ENCODE data around the gene ZNF839.
"Not testable (repeated sequence)": the region's sequence is repeated elsewhere in the genome, so short reads cannot be mapped to it uniquely, and the experiment has no call there.

Gene ZNF839

GRCh38 chr14:102335163-102335562, 15.6 kb downstream of the ZNF839 start:
- Histone ChIP-seq H3K27me3 (ENCODE audit: control insufficient read depth in 2 of 2, insufficient read depth in 2 of 2, low read length in 2 of 2) (no peaks in the 10 kb centered on the region), H3K36me3 (ENCODE audit: control insufficient read depth in 2 of 2, insufficient read depth in 2 of 2, low read length in 2 of 2) (peaks cover 18 to 29% of the 10 kb centered on the region in 2 donors), H3K27ac (ENCODE audit: low read depth in 2 of 2, low read length in 2 of 2) (no peak overlapping the region), H3K9ac (ENCODE audit: low read depth in 1 of 2, low read length in 2 of 2) (no peak overlapping the region), H3K4me3 (ENCODE audit: low read length in 2 of 2) (no peak overlapping the region), H3K4me1 (ENCODE audit: control insufficient read depth in 2 of 2, insufficient read depth in 2 of 2, low read length in 2 of 2) (no peaks in the 10 kb centered on the region), H3K9me3 (ENCODE audit: control insufficient read depth in 2 of 2, low read length in 2 of 2) (no peaks in the 10 kb centered on the region)

- H3K4me1 ChIP-seq (ENCODE audit: control insufficient read depth in 2 of 2, insufficient read depth in 2 of 2, low read length in 2 of 2): no peaks in the 10 kb centered on the region
- peaks cover 37 to 39% of the 10 kb centered on the region in 2 donors for H3K36me3 ChIP-seq (ENCODE audit: control insufficient read depth in 2 of 2, insufficient read depth in 2 of 2, low read length in 2 of 2)
- H3K27me3 ChIP-seq (ENCODE audit: control insufficient read depth in 2 of 2, insufficient read depth in 2 of 2, low read length in 2 of 2): no peaks in the 10 kb centered on the region
- H3K27ac ChIP-seq (ENCODE audit: low read depth in 2 of 2, low read length in 2 of 2): no peak overlapping the region
- H3K4me3 ChIP-seq (ENCODE audit: low read length in 2 of 2): no peak overlapping the region
- H3K9me3 ChIP-seq (ENCODE audit: control insufficient read depth in 2 of 2, low read length in 2 of 2): no peaks in the 10 kb centered on the region
- H3K9ac ChIP-seq (ENCODE audit: low read depth in 1 of 2, low read length in 2 of 2): no peak overlapping the region
Observed at GRCh38 chr14:102338724-102339123, 19.2 kb downstream of the ZNF839 start.

- Histone ChIP-seq H3K4me1 (ENCODE audit: control insufficient read depth in 2 of 2, insufficient read depth in 2 of 2, low read length in 2 of 2) (no peaks in the 10 kb centered on the region), H3K9ac (ENCODE audit: low read depth in 1 of 2, low read length in 2 of 2) (no peak overlapping the region), H3K4me3 (ENCODE audit: low read length in 2 of 2) (no peak overlapping the region), H3K36me3 (ENCODE audit: control insufficient read depth in 2 of 2, insufficient read depth in 2 of 2, low read length in 2 of 2) (peaks cover 47 to 51% of the 10 kb centered on the region in 2 donors), H3K27me3 (ENCODE audit: control insufficient read depth in 2 of 2, insufficient read depth in 2 of 2, low read length in 2 of 2) (no peaks in the 10 kb centered on the region), H3K9me3 (ENCODE audit: control insufficient read depth in 2 of 2, low read length in 2 of 2) (no peaks in the 10 kb centered on the region), H3K27ac (ENCODE audit: low read depth in 2 of 2, low read length in 2 of 2) (no peak overlapping the region)
Observed at GRCh38 chr14:102341566-102341965, 22.0 kb downstream of the ZNF839 start.

- Histone ChIP-seq H3K27ac (ENCODE audit: low read depth in 2 of 2, low read length in 2 of 2) (no peak overlapping the region), H3K4me1 (ENCODE audit: control insufficient read depth in 2 of 2, insufficient read depth in 2 of 2, low read length in 2 of 2) (no peaks in the 10 kb centered on the region), H3K27me3 (ENCODE audit: control insufficient read depth in 2 of 2, insufficient read depth in 2 of 2, low read length in 2 of 2) (no peaks in the 10 kb centered on the region), H3K4me3 (ENCODE audit: low read length in 2 of 2) (no peak overlapping the region), H3K9me3 (ENCODE audit: control insufficient read depth in 2 of 2, low read length in 2 of 2) (no peaks in the 10 kb centered on the region), H3K36me3 (ENCODE audit: control insufficient read depth in 2 of 2, insufficient read depth in 2 of 2, low read length in 2 of 2) (peaks cover 47 to 53% of the 10 kb centered on the region in 2 donors), H3K9ac (ENCODE audit: low read depth in 1 of 2, low read length in 2 of 2) (no peak overlapping the region)
Observed at GRCh38 chr14:102342238-102342637, 22.7 kb downstream of the ZNF839 start.

GRCh38 chr14:102344084-102344483, 24.5 kb downstream of the ZNF839 start:
- Histone ChIP-seq H3K4me3 (ENCODE audit: low read length in 2 of 2) (no peak overlapping the region), H3K9me3 (ENCODE audit: control insufficient read depth in 2 of 2, low read length in 2 of 2) (no peaks in the 10 kb centered on the region), H3K9ac (ENCODE audit: low read depth in 1 of 2, low read length in 2 of 2) (no peak overlapping the region), H3K27ac (ENCODE audit: low read depth in 2 of 2, low read length in 2 of 2) (no peak overlapping the region), H3K36me3 (ENCODE audit: control insufficient read depth in 2 of 2, insufficient read depth in 2 of 2, low read length in 2 of 2) (peaks cover 49 to 55% of the 10 kb centered on the region in 2 donors), H3K4me1 (ENCODE audit: control insufficient read depth in 2 of 2, insufficient read depth in 2 of 2, low read length in 2 of 2) (no peaks in the 10 kb centered on the region), H3K27me3 (ENCODE audit: control insufficient read depth in 2 of 2, insufficient read depth in 2 of 2, low read length in 2 of 2) (no peaks in the 10 kb centered on the region)

- Histone ChIP-seq H3K9me3 (ENCODE audit: control insufficient read depth in 2 of 2, low read length in 2 of 2) (no peaks in the 10 kb centered on the region), H3K9ac (ENCODE audit: low read depth in 1 of 2, low read length in 2 of 2) (no peak overlapping the region), H3K4me1 (ENCODE audit: control insufficient read depth in 2 of 2, insufficient read depth in 2 of 2, low read length in 2 of 2) (no peaks in the 10 kb centered on the region), H3K36me3 (ENCODE audit: control insufficient read depth in 2 of 2, insufficient read depth in 2 of 2, low read length in 2 of 2) (peaks cover 51 to 58% of the 10 kb centered on the region in 2 donors), H3K4me3 (ENCODE audit: low read length in 2 of 2) (no peak overlapping the region), H3K27me3 (ENCODE audit: control insufficient read depth in 2 of 2, insufficient read depth in 2 of 2, low read length in 2 of 2) (no peaks in the 10 kb centered on the region), H3K27ac (ENCODE audit: low read depth in 2 of 2, low read length in 2 of 2) (no peak overlapping the region)
Observed at GRCh38 chr14:102344485-102344884, 24.9 kb downstream of the ZNF839 start.

GRCh38 chr14:102345232-102345631, 25.7 kb downstream of the ZNF839 start:
- no peak overlapping the region for H3K4me3 ChIP-seq (ENCODE audit: low read length in 2 of 2)
- no peaks in the 10 kb centered on the region for H3K9me3 ChIP-seq (ENCODE audit: control insufficient read depth in 2 of 2, low read length in 2 of 2)
- H3K36me3 ChIP-seq (ENCODE audit: control insufficient read depth in 2 of 2, insufficient read depth in 2 of 2, low read length in 2 of 2): peaks cover 54 to 63% of the 10 kb centered on the region in 2 donors
- H3K27me3 ChIP-seq (ENCODE audit: control insufficient read depth in 2 of 2, insufficient read depth in 2 of 2, low read length in 2 of 2): no peaks in the 10 kb centered on the region
- H3K4me1 ChIP-seq (ENCODE audit: control insufficient read depth in 2 of 2, insufficient read depth in 2 of 2, low read length in 2 of 2): no peaks in the 10 kb centered on the region
- no peak overlapping the region for H3K9ac ChIP-seq (ENCODE audit: low read depth in 1 of 2, low read length in 2 of 2)
- no peak overlapping the region for H3K27ac ChIP-seq (ENCODE audit: low read depth in 2 of 2, low read length in 2 of 2)

GRCh38 chr14:102346645-102347044, 27.1 kb downstream of the ZNF839 start:
- Histone ChIP-seq H3K9ac (ENCODE audit: low read depth in 1 of 2, low read length in 2 of 2) (no peak overlapping the region), H3K36me3 (ENCODE audit: control insufficient read depth in 2 of 2, insufficient read depth in 2 of 2, low read length in 2 of 2) (peaks cover 52 to 56% of the 10 kb centered on the region in 2 donors), H3K27me3 (ENCODE audit: control insufficient read depth in 2 of 2, insufficient read depth in 2 of 2, low read length in 2 of 2) (no peaks in the 10 kb centered on the region), H3K27ac (ENCODE audit: low read depth in 2 of 2, low read length in 2 of 2) (no peak overlapping the region), H3K4me1 (ENCODE audit: control insufficient read depth in 2 of 2, insufficient read depth in 2 of 2, low read length in 2 of 2) (no peaks in the 10 kb centered on the region), H3K9me3 (ENCODE audit: control insufficient read depth in 2 of 2, low read length in 2 of 2) (no peaks in the 10 kb centered on the region), H3K4me3 (ENCODE audit: low read length in 2 of 2) (no peak overlapping the region)

GRCh38 chr14:102348376-102348775, 28.8 kb downstream of the ZNF839 start:
- Histone ChIP-seq H3K4me3 (ENCODE audit: low read length in 2 of 2) (no peak overlapping the region), H3K9ac (ENCODE audit: low read depth in 1 of 2, low read length in 2 of 2) (no peak overlapping the region), H3K36me3 (ENCODE audit: control insufficient read depth in 2 of 2, insufficient read depth in 2 of 2, low read length in 2 of 2) (peaks cover 48 to 56% of the 10 kb centered on the region in 2 donors), H3K9me3 (ENCODE audit: control insufficient read depth in 2 of 2, low read length in 2 of 2) (no peaks in the 10 kb centered on the region), H3K27me3 (ENCODE audit: control insufficient read depth in 2 of 2, insufficient read depth in 2 of 2, low read length in 2 of 2) (no peaks in the 10 kb centered on the region), H3K27ac (ENCODE audit: low read depth in 2 of 2, low read length in 2 of 2) (no peak overlapping the region), H3K4me1 (ENCODE audit: control insufficient read depth in 2 of 2, insufficient read depth in 2 of 2, low read length in 2 of 2) (no peaks in the 10 kb centered on the region)

GRCh38 chr14:102351023-102351422, 31.5 kb downstream of the ZNF839 start:
- H3K27ac ChIP-seq (ENCODE audit: low read depth in 2 of 2, low read length in 2 of 2): no peak overlapping the region
- peaks cover 46 to 62% of the 10 kb centered on the region in 2 donors for H3K36me3 ChIP-seq (ENCODE audit: control insufficient read depth in 2 of 2, insufficient read depth in 2 of 2, low read length in 2 of 2)
- H3K27me3 ChIP-seq (ENCODE audit: control insufficient read depth in 2 of 2, insufficient read depth in 2 of 2, low read length in 2 of 2): no peaks in the 10 kb centered on the region
- no peak overlapping the region for H3K4me3 ChIP-seq (ENCODE audit: low read length in 2 of 2)
- H3K9me3 ChIP-seq (ENCODE audit: control insufficient read depth in 2 of 2, low read length in 2 of 2): no peaks in the 10 kb centered on the region
- no peak overlapping the region for H3K9ac ChIP-seq (ENCODE audit: low read depth in 1 of 2, low read length in 2 of 2)
- no peaks in the 10 kb centered on the region for H3K4me1 ChIP-seq (ENCODE audit: control insufficient read depth in 2 of 2, insufficient read depth in 2 of 2, low read length in 2 of 2)

- not testable (repeated sequence) for H3K4me1 ChIP-seq (ENCODE audit: control insufficient read depth in 2 of 2, insufficient read depth in 2 of 2, low read length in 2 of 2); H3K27me3 ChIP-seq (ENCODE audit: control insufficient read depth in 2 of 2, insufficient read depth in 2 of 2, low read length in 2 of 2); H3K9me3 ChIP-seq (ENCODE audit: control insufficient read depth in 2 of 2, low read length in 2 of 2); H3K9ac ChIP-seq (ENCODE audit: low read depth in 1 of 2, low read length in 2 of 2); H3K4me3 ChIP-seq (ENCODE audit: low read length in 2 of 2); H3K27ac ChIP-seq (ENCODE audit: low read depth in 2 of 2, low read length in 2 of 2)
- peaks cover 43 to 63% of the 10 kb centered on the region in 2 donors for H3K36me3 ChIP-seq (ENCODE audit: control insufficient read depth in 2 of 2, insufficient read depth in 2 of 2, low read length in 2 of 2)
Observed at GRCh38 chr14:102351593-102351992, 32.0 kb downstream of the ZNF839 start.
